GM08714 (cell line): ENCODE data around the gene PILRA.
A peak's percentile ranks its signal among the peaks of the same experiment; 100 is the strongest.

Experiments used
- H3K4me3 ChIP-seq: fragments of 200-500 bp; sonication (Bioruptor generic); 2 replicates; pipeline ENCODE4 v1.5.1; 2014; ENCODE audit warnings: mild to moderate bottlenecking, low read length, inconsistent platforms
- ZNF274 ChIP-seq: IDR thresholded peaks from 2 replicates; pipeline ENCODE4 v1.6.1; 2012; ENCODE audit warnings: mild to moderate bottlenecking, low read depth, low read length

The PILRA gene

GRCh38 chr7:100428199-100428966 is 55.1 kb downstream of the PILRA start, which contains the start of gene ZCWPW1:
TSS of gene ZCWPW1 (minus strand) at chr7:100428703. CDS start at chr7:100420649, 8,054 bp downstream.
- peak within 1 kb of the TSS; percentile 71 for H3K4me3 ChIP-seq
- no peak for TF ChIP-seq ZNF274

GRCh38 chr7:100428967-100429636 is 55.8 kb downstream of the PILRA start:
- no peak for TF ChIP-seq ZNF274
- H3K4me3 ChIP-seq, result peak overlapping the region; percentile 71

GRCh38 chr7:100429637-100430492 is 56.6 kb downstream of the PILRA start, which contains the start of gene MEPCE:
TSS of gene MEPCE (plus strand) at chr7:100429831. CDS start at chr7:100430019, 188 bp downstream.
- TF ChIP-seq ZNF274, result no peak
- H3K4me3 ChIP-seq, result peak within 1 kb of the TSS; percentile 71

GRCh38 chr7:100430493-100431285 is 57.4 kb downstream of the PILRA start:
- TF ChIP-seq ZNF274, result no peak
- H3K4me3 ChIP-seq, result peak overlapping the region; percentile 71

- no peak overlapping the region; the same call in 1 of the 2 replicates for H3K4me3 ChIP-seq
- TF ChIP-seq ZNF274, result no peak
Observed at GRCh38 chr7:100431286-100431735, 58.0 kb downstream of the PILRA start.

GRCh38 chr7:100432053-100432452 is 58.8 kb downstream of the PILRA start:
- no peak overlapping the region; the same call in 1 of the 2 replicates for H3K4me3 ChIP-seq

GRCh38 chr7:100432621-100433275 is 59.5 kb downstream of the PILRA start:
- TF ChIP-seq ZNF274, result no peak
- H3K4me3 ChIP-seq, result no peak overlapping the region

More at GRCh38 chr7:100432053-100432452, 58.8 kb downstream of the PILRA start:
- no peak for TF ChIP-seq ZNF274

GRCh38 chr7:100433276-100433591 is 59.9 kb downstream of the PILRA start:
- no peak overlapping the region for H3K4me3 ChIP-seq

GRCh38 chr7:100433592-100434296 is 60.5 kb downstream of the PILRA start:
- H3K4me3 ChIP-seq, result no peak overlapping the region
- no peak for TF ChIP-seq ZNF274

More at GRCh38 chr7:100433276-100433591, 59.9 kb downstream of the PILRA start:
- no peak for TF ChIP-seq ZNF274

GRCh38 chr7:100434297-100435144 is 61.2 kb downstream of the PILRA start:
- peak overlapping the region; percentile 86 for H3K4me3 ChIP-seq
- TF ChIP-seq ZNF274, result no peak

- H3K4me3 ChIP-seq, result peak overlapping the region; percentile 86
- no peak for TF ChIP-seq ZNF274
Observed at GRCh38 chr7:100435401-100436304, 62.4 kb downstream of the PILRA start.
